Astrocyte (in vitro differentiated cells and primary cell): ENCODE data around the gene ETFA.
A peak's percentile ranks its signal among the peaks of the same experiment; 100 is the strongest.

Experiments used
- CTCF ChIP-seq: IDR thresholded peaks from 2 replicates; pipeline ENCODE4 v1.5.1; 2011; ENCODE audit warnings: low read depth, mild to moderate bottlenecking, inconsistent platforms, low read length, moderate library complexity; ENCODE audit not compliant: insufficient read depth
- EZH2 ChIP-seq: IDR thresholded peaks from 2 replicates; pipeline ENCODE4 v1.6.1; 2012; ENCODE audit warnings: mild to moderate bottlenecking, low read length, inconsistent platforms; ENCODE audit not compliant: insufficient read depth

DNA sequence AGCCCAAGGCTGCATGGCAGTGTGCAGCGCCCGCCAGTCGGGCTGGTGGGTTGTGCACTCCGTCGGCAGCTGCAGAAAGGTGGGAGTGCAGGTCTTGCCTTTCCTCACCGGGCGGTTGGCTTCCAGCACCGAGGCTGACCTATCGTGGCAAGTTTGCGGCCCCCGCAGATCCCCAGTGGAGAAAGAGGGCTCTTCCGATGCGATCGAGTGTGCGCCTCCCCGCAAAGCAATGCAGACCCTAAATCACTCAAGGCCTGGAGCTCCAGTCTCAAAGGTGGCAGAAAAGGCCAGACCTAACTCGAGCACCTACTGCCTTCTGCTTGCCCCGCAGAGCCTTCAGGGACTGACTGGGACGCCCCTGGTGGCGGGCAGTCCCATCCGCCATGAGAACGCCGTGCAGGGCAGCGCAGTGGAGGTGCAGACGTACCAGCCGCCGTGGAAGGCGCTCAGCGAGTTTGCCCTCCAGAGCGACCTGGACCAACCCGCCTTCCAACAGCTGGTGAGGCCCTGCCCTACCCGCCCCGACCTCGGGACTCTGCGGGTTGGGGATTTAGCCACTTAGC is 29.6 kb upstream of the ETFA start:
- TF ChIP-seq CTCF: no peak
- peak; percentile 96 for TF ChIP-seq EZH2
